ENCODE data around the gene CTBP1. TPM values are rescaled to one million over a fixed set of nuclear protein-coding genes. Genes with fewer than 3 reads are reported as not detected.

Gene CTBP1
- total and polyA plus RNA-seq, 2 of the 8 experiments (the other 6 are each of a cell fraction or from before 2014, with no cell fraction given): 128 to 185 TPM

- H3K79me2 ChIP-seq (ENCODE audit: control insufficient read depth in 1 of 2, insufficient read depth in 2 of 2, low read length in 2 of 2): no peaks in the 10 kb centered on the region; a peak in 1 of 4 replicates
- TF ChIP-seq ATF2 (IDR thresholded peaks at IDR 0.05; ENCODE audit: low read length): no peak
- no peak for TF ChIP-seq EZH2 (IDR thresholded peaks at IDR 0.05; ENCODE audit: low read depth, low read length, severe bottlenecking)
- TF ChIP-seq YY1 (IDR thresholded peaks at IDR 0.05; ENCODE audit: low read depth, low read length): no peak
- no peak for TF ChIP-seq SRF (IDR thresholded peaks at IDR 0.05; ENCODE audit: low read depth, low read length)
- no peak for TF ChIP-seq SP1 (IDR thresholded peaks at IDR 0.05; ENCODE audit: low read depth, low read length)
- no peak for TF ChIP-seq MAX (IDR thresholded peaks at IDR 0.05)
- no peak for TF ChIP-seq MAFK (IDR thresholded peaks at IDR 0.05; ENCODE audit: low read depth, low read length)
- no peak for TF ChIP-seq CEBPB (IDR thresholded peaks at IDR 0.05; ENCODE audit: low read depth, low read length)
- no peak for TF ChIP-seq GTF2F1 (IDR thresholded peaks at IDR 0.05; ENCODE audit: borderline replicate concordance, low read depth, low read length)
- no peak for TF ChIP-seq BACH1 (IDR thresholded peaks at IDR 0.05; ENCODE audit: low read length)
- no peak for TF ChIP-seq BRCA1 (IDR thresholded peaks at IDR 0.05; ENCODE audit: low read depth, low read length)
These were observed 17.1 kb downstream of the CTBP1 start for GRCh38 chr4:1231637-1232360.

More at GRCh38 chr4:1231637-1232360, 17.1 kb downstream of the CTBP1 start:
- Histone ChIP-seq H3K23me2 (ENCODE audit: low read depth, low read length) (no peaks in the 10 kb centered on the region), H3K18ac (ENCODE audit: extremely low read depth, low read length) (no peak overlapping the region), H3K9me3 (ENCODE audit: insufficient read depth in 2 of 2, low read depth in 1 of 2, low read length in 1 of 2) (no peaks in the 10 kb centered on the region), H3K23ac (ENCODE audit: insufficient read length) (no peak overlapping the region), H4K8ac (ENCODE audit: extremely low read depth, insufficient read depth, low read length) (no peak overlapping the region), H3K56ac (replicated peaks; ENCODE audit: insufficient read length, low read depth, low read length) (no peak overlapping the region), H3K27me3 (replicated peaks in 1 of 4; ENCODE audit: control insufficient read depth in 3 of 4, extremely low read depth in 1 of 4, insufficient read depth in 3 of 4, low read length in 3 of 4) (no peaks in the 10 kb centered on the region), H2BK5ac (ENCODE audit: low read depth, low read length) (no peak overlapping the region), H3K36me3 (ENCODE audit: control insufficient read depth in 2 of 4, insufficient read depth in 4 of 4, low read length in 3 of 4) (peaks cover 7 to 63% (median 27%) of the 10 kb centered on the region in 4 experiments; a peak in 7 of 8 replicates), H3K79me1 (ENCODE audit: low read depth, low read length) (peaks cover 9% of the 10 kb centered on the region), H4K5ac (ENCODE audit: insufficient read length, low read depth, low read length) (no peak overlapping the region), H3K27ac (ENCODE audit: low read depth, low read length) (no peak overlapping the region), H2BK12ac (ENCODE audit: low read depth, low read length) (no peak overlapping the region), H3K4me3 (ENCODE audit: extremely low read depth in 1 of 4, insufficient read depth in 2 of 4, low read depth in 3 of 4, low read length in 4 of 4) (no peak overlapping the region), H2BK20ac (ENCODE audit: low read length) (no peak overlapping the region), H3K4me1 (replicated peaks in 1 of 4; ENCODE audit: control insufficient read depth in 3 of 4, insufficient read depth in 4 of 4, low read length in 3 of 4) (no peaks in the 10 kb centered on the region), H3K14ac (ENCODE audit: insufficient read length) (no peak overlapping the region), H2BK120ac (replicated peaks; ENCODE audit: low read depth, low read length) (no peak overlapping the region), H2BK15ac (ENCODE audit: low read length) (no peak overlapping the region), H2AK5ac (ENCODE audit: low read depth, low read length) (no peak overlapping the region), H3K4me2 (ENCODE audit: insufficient read depth in 1 of 2, low read depth in 2 of 2, low read length in 2 of 2) (no peak overlapping the region), H4K20me1 (replicated peaks in 1 of 2; ENCODE audit: control insufficient read depth in 1 of 2, insufficient read depth in 2 of 2, low read length in 2 of 2) (peaks cover 7 to 23% of the 10 kb centered on the region in 2 experiments), H4K91ac (replicated peaks; ENCODE audit: insufficient read length, low read length) (no peak overlapping the region), H3K9ac (replicated peaks in 1 of 4; ENCODE audit: extremely low read depth in 1 of 4, low read depth in 3 of 4, low read length in 3 of 4) (no peak overlapping the region), H3K4ac (replicated peaks; ENCODE audit: insufficient read length, low read depth, low read length) (no peak overlapping the region), H2AFZ (ENCODE audit: low read length) (no peak overlapping the region)
- ChIA-PET POLR2A (ENCODE audit: partially characterized antibody) (no interaction called here), CTCF (ENCODE audit: partially characterized antibody) (interaction anchor here (0.5 to 0.6 kb wide), 3 partner anchors 10 to 1127 kb away, joined by 3 to 4 read pairs (median 3); no protein-coding TSS in a partner anchor)
- no peak for FAIRE-seq
- DNase-seq (ENCODE audit: low read depth in 1 of 2, low spot score in 2 of 2): no peak
- WGBS, 2 experiments (ENCODE audit: extremely low coverage in 1 of 2, insufficient coverage in 1 of 2, insufficient read length in 1 of 2, insufficient replicate concordance in 2 of 2, low coverage in 1 of 2, low lambda C conversion rate in 2 of 2, missing lambda C conversion rate in 1 of 2): 91 to 100% methylated on average over 1 to 23 of the region's 23 CpGs
